Embryonic facial prominence (tissue), 1 donor: ENCODE measurements around the gene MYO15A.

Experiments
- DNase-seq: peaks from one replicate; pipeline ENCODE4 v3.0.0-alpha.2; 2016; ENCODE audit errors: extremely low spot score

The MYO15A gene

DNA sequence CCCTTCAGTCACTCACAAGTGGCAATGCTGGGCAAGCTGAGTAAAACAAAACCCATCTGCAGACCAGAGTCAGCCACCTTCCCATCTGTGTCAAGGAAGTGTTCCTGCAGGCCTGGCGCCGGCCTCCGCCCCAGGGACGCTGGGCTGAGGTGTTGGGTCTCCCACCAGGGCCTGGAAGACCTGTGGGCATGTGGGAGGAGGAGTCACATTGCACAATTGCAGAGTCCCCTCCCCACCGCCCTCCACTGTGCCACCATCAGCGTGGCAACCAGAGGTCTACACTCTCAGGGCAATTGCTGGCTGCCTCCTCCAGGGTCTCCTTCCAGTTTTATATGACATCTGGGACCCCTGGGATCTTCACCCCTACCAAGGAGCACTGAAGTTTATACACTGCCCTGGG lies 3.0 kb upstream of the MYO15A start:
- DNase-seq: no peak

GRCh38 chr17:18106211-18106610 lies 2.3 kb upstream of the MYO15A start:
- no peak for DNase-seq

- no peak for DNase-seq
Measured at GRCh38 chr17:18107061-18107790, 1.3 kb upstream of the MYO15A start.

GRCh38 chr17:18107971-18108370 lies 585 bp upstream of the MYO15A start:
- no peak for DNase-seq

DNA sequence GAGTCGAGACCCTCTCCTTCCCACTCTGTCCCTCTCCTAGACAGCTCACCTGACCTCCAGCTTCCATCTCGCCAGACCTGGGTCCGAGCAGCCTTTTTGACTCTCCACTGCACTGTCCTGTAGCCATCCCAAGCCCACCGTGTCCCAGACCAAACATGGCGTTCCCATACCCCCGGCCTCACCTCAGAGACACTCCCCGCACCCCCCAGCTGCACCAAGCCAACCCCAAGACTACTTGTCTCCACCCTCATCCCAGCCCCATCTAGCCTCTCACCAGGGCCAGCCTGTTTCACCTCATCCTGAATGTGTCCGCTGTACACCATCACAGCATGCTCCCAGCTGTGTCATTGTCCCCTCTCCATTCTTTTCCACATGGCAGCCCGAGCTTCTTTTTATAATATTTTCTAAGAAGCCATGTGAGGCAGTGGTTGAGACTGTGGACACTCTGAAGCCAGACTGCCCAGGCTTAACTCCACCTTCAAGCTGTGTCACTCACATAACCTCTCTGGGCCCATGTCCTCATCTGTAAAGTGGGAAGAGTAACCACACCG lies 1.5 kb downstream of the MYO15A start:
- no peak for DNase-seq

- DNase-seq: no peak
Measured at GRCh38 chr17:18110636-18111145, 2.1 kb downstream of the MYO15A start.

DNA sequence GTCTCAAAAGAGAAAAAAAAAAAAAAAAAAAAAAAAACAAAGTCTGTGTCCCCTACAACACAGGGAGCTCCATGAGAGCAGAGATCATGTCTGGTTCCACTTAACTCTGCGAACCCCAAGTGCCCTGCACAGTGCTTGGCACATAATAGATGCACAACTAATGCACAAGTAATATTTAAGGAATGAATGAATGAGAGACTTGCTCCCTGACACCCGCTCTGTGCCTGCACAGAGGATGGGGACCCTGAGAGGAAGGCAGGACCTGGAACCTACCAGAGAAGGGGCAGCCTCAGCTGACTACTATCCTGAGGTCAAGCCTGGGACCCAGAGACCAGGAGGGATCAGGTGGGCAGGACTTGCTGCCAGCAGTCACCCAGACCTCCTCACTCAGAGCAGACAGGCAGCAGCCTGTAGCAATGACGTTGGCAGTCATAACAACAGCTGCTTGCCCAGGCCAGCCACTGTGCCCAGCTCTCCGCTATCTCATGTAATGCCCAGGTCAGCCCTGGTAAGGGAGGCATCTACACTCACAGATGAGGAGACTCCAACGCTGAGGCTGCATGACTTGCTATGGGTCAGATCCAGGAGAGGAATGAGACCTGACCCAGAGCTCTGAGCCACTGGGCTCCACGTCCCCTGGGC lies 2.9 kb downstream of the MYO15A start:
- DNase-seq: no peak

- no peak for DNase-seq
Measured at GRCh38 chr17:18115517-18115916, 7.0 kb downstream of the MYO15A start.

GRCh38 chr17:18116078-18116477 lies 7.5 kb downstream of the MYO15A start:
- no peak for DNase-seq

DNA sequence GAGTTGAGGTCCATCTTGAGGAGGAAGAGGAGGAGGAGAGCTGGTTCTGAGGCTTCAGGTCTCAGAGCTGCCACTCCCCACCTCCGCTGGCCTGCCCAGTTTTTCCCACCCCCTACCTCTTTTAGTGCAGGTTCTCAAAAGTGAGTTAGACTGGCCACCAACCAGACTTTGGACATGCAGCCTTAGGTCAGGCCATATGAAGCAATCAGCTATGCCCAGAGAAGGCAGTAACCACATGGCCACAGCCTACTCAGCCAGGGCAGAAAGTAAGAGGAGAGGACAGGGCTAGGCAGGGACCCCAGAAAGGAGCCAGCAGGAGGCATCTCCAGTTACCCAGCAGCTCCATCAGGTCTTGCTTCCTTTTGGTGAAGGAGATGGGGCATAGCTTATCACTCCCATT lies 9.0 kb downstream of the MYO15A start:
- DNase-seq: no peak

DNA sequence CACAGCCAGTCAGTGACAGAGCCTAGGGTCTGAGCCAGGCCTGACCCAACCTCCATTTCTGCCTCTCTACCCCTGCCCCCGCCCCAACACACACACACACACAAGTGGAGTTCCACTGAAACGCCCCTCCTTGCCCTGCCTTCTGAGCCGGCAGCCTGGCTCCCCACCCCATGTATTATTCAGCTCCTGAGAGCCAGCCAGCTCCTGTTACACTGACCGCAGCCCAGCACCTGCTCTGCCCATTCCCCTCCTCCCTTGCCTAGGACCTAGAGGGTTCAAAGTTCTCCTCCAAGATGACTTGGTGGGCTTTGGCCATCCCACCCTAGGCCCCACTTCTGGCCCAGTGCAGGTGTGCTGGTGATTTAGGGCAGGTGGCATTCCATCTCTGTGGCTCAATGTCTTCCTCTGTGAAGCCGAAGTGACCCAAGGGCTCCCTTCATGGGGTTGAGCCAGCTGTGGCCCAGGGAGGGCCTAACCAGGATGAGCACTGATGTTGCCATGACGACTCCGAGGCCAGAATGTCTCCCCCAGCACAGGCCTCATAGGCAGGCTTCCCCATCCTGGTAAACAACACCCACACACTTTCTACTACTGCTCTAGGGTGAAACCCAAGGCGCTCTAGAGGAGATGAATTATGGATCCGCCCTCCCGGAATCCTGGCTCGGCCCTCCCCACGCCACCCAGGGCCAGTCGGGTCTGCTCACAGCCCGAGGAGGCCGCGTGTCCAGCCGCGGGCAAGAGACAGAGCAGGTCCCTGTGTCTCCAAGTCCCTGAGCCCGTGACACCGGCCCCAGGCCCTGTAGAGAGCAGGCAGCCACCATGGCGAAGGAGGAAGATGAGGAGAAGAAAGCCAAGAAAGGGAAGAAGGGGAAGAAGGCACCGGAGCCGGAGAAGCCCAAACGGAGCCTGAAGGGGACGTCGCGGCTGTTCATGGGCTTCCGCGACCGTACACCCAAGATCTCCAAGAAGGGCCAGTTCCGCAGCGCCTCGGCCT lies 9.7 kb downstream of the MYO15A start:
- no peak for DNase-seq

- DNase-seq: no peak
Measured at GRCh38 chr17:18119166-18119745, 10.7 kb downstream of the MYO15A start.

GRCh38 chr17:18119938-18120337 lies 11.4 kb downstream of the MYO15A start:
- DNase-seq: no peak

DNA sequence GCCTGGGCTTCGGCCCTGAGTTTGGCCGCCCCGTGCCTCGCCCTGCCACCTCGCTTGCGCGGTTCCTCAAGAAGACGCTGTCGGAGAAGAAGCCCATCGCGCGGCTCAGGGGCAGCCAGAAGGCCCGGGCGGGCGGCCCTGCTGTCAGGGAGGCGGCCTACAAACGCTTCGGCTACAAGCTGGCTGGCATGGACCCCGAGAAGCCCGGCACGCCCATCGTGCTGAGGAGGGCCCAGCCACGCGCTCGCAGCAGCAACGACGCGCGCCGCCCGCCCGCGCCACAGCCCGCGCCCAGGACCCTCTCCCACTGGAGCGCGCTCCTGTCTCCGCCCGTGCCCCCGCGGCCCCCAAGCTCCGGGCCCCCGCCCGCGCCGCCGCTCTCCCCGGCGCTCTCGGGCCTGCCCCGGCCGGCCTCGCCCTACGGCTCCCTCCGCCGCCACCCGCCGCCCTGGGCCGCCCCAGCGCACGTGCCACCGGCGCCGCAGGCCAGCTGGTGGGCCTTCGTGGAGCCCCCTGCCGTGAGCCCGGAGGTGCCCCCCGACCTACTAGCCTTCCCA lies 12.0 kb downstream of the MYO15A start:
- DNase-seq: no peak

- DNase-seq: no peak
Measured at GRCh38 chr17:18121144-18121910, 12.8 kb downstream of the MYO15A start.

DNA sequence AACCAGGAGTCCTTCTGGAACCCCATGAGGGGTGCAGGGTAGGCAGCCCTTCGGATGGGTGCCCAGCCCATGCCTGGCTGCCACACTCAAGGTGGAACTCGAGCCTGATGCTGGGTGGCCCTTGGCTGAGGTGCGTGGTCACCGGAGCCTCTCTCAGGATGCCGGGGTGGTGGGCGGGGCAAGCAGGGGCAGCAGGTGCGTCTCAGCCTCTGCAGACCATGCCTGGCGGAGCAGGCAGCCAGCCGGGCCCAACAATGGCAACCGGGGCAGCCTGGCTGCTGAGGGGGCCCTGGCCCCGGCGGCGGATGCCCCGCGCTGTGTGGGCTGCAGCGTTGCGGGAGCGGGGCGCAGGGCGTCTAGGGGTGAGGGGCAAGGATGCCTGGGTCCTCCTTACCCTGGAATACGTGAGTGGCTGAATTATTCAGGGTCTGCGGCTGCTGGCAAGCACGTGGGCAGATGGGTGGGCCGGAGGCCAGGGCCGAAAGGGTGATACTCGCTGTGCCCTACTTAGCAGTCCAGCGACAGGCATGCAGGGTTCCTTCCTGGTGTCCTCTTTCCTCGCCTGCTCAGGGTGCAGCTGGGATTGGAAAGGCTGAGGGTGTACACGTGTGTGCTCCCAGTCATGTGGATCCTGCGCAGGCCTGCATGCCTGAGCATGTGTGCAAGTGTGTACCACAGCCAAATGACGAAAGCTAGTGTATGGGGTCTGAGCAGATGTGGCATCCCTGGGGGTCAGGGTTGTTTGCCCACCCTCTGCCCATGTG lies 14.6 kb downstream of the MYO15A start:
- DNase-seq: no peak

GRCh38 chr17:18124345-18125126 lies 16.0 kb downstream of the MYO15A start:
- no peak for DNase-seq

DNA sequence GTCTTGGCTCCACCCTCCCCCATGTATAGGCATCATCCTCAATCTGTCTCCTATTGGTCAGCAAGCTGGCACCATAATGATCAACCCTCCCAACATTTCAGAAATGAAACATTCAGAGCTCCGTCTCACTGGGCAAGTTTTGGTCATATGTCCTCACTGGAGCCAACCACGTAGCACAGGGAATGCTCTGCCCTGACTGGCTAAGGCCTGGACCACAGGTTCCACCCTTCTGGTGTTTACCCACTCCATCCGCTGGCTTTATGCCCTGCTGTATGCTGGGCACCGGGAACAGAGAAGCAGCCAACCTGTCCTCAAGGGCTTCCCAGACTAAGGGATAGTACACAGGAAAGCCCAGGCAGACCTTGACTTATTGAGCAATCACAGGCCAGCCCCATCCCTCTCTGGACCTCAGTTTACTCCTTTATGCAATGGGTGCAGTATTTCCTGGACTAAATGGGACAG lies 20.5 kb downstream of the MYO15A start:
- DNase-seq: no peak

DNA sequence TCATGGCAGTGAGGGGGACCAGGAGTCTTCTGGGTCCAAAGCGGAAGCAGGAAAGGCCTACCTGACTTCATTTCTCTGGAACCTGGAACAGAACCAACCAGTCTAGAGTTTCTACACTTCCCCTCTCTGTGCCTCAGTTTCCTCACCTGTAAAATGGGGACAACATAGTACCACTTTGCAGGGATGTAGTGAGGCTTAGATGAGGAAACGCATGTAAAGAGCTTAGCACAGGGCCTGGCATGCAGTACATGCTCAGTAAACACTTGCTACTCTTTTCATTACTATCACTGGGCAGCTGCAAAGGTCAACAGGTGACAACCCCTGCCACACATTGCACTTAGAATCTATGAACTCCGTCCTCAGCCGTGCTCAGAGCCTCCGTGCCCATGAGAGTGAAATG lies 24.2 kb downstream of the MYO15A start:
- DNase-seq: no peak
